ENCODE measurements around the gene LMNTD2. TPM values are rescaled to one million over a fixed set of nuclear protein-coding genes. Genes with fewer than 3 reads are reported as not detected.

The LMNTD2 gene
- total and polyA plus RNA-seq, 3 experiments from 2014 or later: 1.1 to 2.4 (median 1.2) TPM

- Histone ChIP-seq H3K27ac (ENCODE audit: low read depth, low read length) (no peak overlapping the region), H3K36me3 (ENCODE audit: insufficient read depth, low read length) (peaks cover 29% of the 10 kb centered on the region), H3K4me3 (ENCODE audit: low read length) (no peak overlapping the region), H3K27me3 (ENCODE audit: insufficient read depth, low read length, poor library complexity, severe bottlenecking) (no peaks in the 10 kb centered on the region), H3K9me3 (ENCODE audit: low read length) (no peaks in the 10 kb centered on the region), H3K4me1 (ENCODE audit: insufficient read depth, low read length) (no peaks in the 10 kb centered on the region)
- peak overlapping the region in 1 of 8 donors; percentile 41 for H3K27ac Mint-ChIP-seq
- H3K4me3 Mint-ChIP-seq: no peak overlapping the region
- H3K36me3 Mint-ChIP-seq: peaks cover 0 to 74% (median 9%) of the 10 kb centered on the region in 3 donors
- no peaks in the 10 kb centered on the region for H3K9me3 Mint-ChIP-seq
- H3K4me1 Mint-ChIP-seq: no peaks in the 10 kb centered on the region
- ChIA-PET CTCF (no interaction called here), POLR2A (interaction anchor here (0.8 kb wide), 1 partner anchor 29 kb away, joined by 5 read pairs; the partner anchor contains the start of gene PHRF1)
- H3K27me3 Mint-ChIP-seq: no peaks in the 10 kb centered on the region
- DNase-seq: no peak
Measured at GRCh38 chr11:605286-606129, 45.0 kb upstream of the LMNTD2 start.

DNA sequence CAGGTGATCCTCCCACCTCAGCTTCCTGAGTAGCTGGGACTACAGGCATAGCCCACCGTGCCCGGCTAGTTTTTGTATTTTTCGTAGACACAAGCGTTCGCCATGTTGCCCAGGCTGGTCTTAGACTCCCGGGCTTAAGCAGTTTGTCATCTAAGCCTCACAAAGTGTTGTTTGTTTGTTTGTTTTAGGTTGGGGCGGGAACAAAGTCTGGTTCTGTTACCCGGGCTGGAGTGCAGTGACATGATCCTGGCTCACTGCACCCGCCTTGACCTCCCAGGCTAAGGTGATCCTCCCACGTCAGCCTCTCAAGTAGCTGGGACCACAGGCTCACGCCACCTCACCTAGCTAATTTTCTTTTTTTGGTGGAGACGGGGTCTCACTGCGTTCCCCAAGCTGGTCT, 42.6 kb upstream of the LMNTD2 start:
- CTCF ChIA-PET: interaction anchor here (2.1 kb wide), 1 partner anchor 10 kb away, joined by 5 read pairs; no protein-coding TSS in a partner anchor
- POLR2A ChIA-PET: no interaction called here

GRCh38 chr11:601573-602245, 41.2 kb upstream of the LMNTD2 start:
- Histone ChIP-seq H3K27ac (ENCODE audit: low read depth, low read length) (no peak overlapping the region), H3K4me3 (ENCODE audit: low read length) (no peak overlapping the region), H3K9me3 (ENCODE audit: low read length) (no peaks in the 10 kb centered on the region), H3K27me3 (ENCODE audit: insufficient read depth, low read length, poor library complexity, severe bottlenecking) (no peaks in the 10 kb centered on the region), H3K36me3 (ENCODE audit: insufficient read depth, low read length) (peaks cover 32% of the 10 kb centered on the region), H3K4me1 (ENCODE audit: insufficient read depth, low read length) (no peaks in the 10 kb centered on the region)
- H3K36me3 Mint-ChIP-seq: peaks cover 0 to 72% (median 13%) of the 10 kb centered on the region in 3 donors
- peaks cover 0 to 6% (median 0%) of the 10 kb centered on the region in 3 donors for H3K4me1 Mint-ChIP-seq
- H3K27ac Mint-ChIP-seq: peak overlapping the region in 2 of 8 donors; percentile 46 to 72
- H3K9me3 Mint-ChIP-seq: no peaks in the 10 kb centered on the region
- H3K4me3 Mint-ChIP-seq: no peak overlapping the region
- H3K27me3 Mint-ChIP-seq: no peaks in the 10 kb centered on the region
- DNase-seq: no peak
- ChIA-PET POLR2A (interaction anchor here (0.6 to 1.4 kb wide), 2 partner anchors 14 to 17 kb away, joined by 4 read pairs; partner anchors contain the start of gene IRF7), CTCF (interaction anchor here (0.7 to 2.1 kb wide), 2 partner anchors 11 to 47 kb away, joined by 3 to 5 read pairs; no protein-coding TSS in a partner anchor)

More for the DNA sequence above, 42.6 kb upstream of the LMNTD2 start:
- Mint-ChIP-seq H3K36me3 (peaks cover 0 to 76% (median 15%) of the 10 kb centered on the region in 3 donors), H3K9me3 (no peaks in the 10 kb centered on the region), H3K4me3 (no peak overlapping the region), H3K4me1 (no peaks in the 10 kb centered on the region), H3K27ac (no peak overlapping the region), H3K27me3 (no peaks in the 10 kb centered on the region)
- Histone ChIP-seq H3K27ac (ENCODE audit: low read depth, low read length) (no peak overlapping the region), H3K36me3 (ENCODE audit: insufficient read depth, low read length) (peaks cover 35% of the 10 kb centered on the region), H3K4me3 (ENCODE audit: low read length) (no peak overlapping the region), H3K9me3 (ENCODE audit: low read length) (no peaks in the 10 kb centered on the region), H3K27me3 (ENCODE audit: insufficient read depth, low read length, poor library complexity, severe bottlenecking) (no peaks in the 10 kb centered on the region), H3K4me1 (ENCODE audit: insufficient read depth, low read length) (no peaks in the 10 kb centered on the region)
- no peak for DNase-seq

DNA sequence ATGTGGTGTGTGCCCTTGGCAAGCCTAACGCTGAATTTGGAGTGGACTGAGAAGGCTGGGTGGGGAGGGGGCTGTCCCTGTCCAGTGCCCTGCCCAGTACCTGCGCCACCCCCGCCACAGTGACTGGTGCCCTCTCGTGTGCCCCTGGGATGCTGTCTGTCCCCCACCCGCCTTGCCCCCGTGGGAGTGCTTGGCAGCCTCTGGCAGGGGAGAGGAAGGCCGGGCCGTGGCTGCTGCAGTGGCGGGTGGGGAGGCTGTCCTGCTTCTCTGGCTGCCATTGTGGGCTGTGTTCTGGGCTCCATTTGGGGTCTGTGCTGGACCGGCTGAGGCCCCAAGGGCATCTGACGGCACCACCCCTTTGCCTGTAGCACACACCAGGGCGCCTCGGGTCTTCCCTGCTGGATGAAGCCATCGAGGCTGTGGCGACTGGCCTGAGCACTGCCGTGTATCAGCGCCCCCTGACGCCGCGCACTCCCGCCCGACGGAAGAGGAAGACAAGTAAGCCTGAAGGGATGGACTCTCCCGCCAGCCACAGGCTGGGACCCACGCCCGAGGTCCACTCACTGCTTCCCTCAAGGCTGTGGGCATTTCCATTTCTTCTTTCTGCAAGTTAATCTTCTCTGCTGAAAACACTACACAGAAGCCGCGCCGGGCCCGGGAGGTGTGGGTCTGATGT, 37.6 kb upstream of the LMNTD2 start:
- Histone ChIP-seq H3K27ac (ENCODE audit: low read depth, low read length) (no peak overlapping the region), H3K9me3 (ENCODE audit: low read length) (no peaks in the 10 kb centered on the region), H3K4me1 (ENCODE audit: insufficient read depth, low read length) (no peaks in the 10 kb centered on the region), H3K4me3 (ENCODE audit: low read length) (no peak overlapping the region), H3K27me3 (ENCODE audit: insufficient read depth, low read length, poor library complexity, severe bottlenecking) (no peaks in the 10 kb centered on the region), H3K36me3 (ENCODE audit: insufficient read depth, low read length) (peaks cover 31% of the 10 kb centered on the region)
- Mint-ChIP-seq H3K4me1 (peaks cover 8 to 20% (median 9%) of the 10 kb centered on the region in 3 donors), H3K27me3 (no peaks in the 10 kb centered on the region), H3K9me3 (no peaks in the 10 kb centered on the region), H3K27ac (peak overlapping the region in 1 of 8 donors; percentile 69), H3K36me3 (peaks cover 0 to 77% (median 16%) of the 10 kb centered on the region in 3 donors), H3K4me3 (no peak overlapping the region)
- no peak for DNase-seq
- CTCF ChIA-PET: no interaction called here
- POLR2A ChIA-PET: no interaction called here

DNA sequence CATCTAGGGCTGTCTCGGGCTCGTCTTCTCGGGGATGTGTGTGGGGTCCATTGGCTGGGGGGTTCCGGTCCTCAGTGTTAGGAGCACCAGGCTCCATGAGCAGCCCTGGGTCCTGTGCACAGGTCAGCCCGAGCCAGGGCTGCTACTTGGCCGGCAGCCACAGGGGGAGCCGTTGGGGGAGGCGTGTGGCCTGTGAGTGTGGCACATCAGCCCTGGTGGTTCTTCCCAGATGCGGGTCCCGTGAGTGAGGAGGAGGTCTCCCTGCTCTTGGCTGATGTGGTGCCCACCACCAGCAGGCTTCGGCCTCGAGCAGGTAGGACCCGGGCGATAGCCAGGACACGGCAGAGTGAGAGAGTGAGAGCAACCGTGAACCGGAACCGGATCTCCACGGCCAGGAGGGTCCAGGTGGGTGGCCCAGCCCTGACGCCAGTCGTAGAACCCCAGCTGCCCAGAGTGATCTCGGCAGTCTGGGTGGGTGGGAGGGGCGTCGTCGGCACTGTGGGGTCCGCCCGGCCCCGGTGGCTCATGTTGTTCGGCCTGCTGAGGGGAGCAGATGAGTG, 36.7 kb upstream of the LMNTD2 start:
- Mint-ChIP-seq H3K4me3 (peak overlapping the region in 1 of 7 donors; percentile 32), H3K4me1 (peaks cover 8 to 20% (median 9%) of the 10 kb centered on the region in 3 donors), H3K27me3 (no peaks in the 10 kb centered on the region), H3K27ac (peak overlapping the region in 3 of 8 donors; percentile 29 to 93 (median 64)), H3K36me3 (peaks cover 0 to 81% (median 20%) of the 10 kb centered on the region in 3 donors), H3K9me3 (no peaks in the 10 kb centered on the region)
- Histone ChIP-seq H3K4me3 (ENCODE audit: low read length) (no peak overlapping the region), H3K9me3 (ENCODE audit: low read length) (no peaks in the 10 kb centered on the region), H3K36me3 (ENCODE audit: insufficient read depth, low read length) (peaks cover 38% of the 10 kb centered on the region), H3K27me3 (ENCODE audit: insufficient read depth, low read length, poor library complexity, severe bottlenecking) (no peaks in the 10 kb centered on the region), H3K27ac (ENCODE audit: low read depth, low read length) (no peak overlapping the region), H3K4me1 (ENCODE audit: insufficient read depth, low read length) (no peaks in the 10 kb centered on the region)
- ChIA-PET POLR2A (no interaction called here), CTCF (no interaction called here)
- no peak for DNase-seq

- H3K27me3 Mint-ChIP-seq: no peaks in the 10 kb centered on the region
- peak overlapping the region in 6 of 8 donors; percentile 34 to 80 (median 54) for H3K27ac Mint-ChIP-seq
- H3K9me3 Mint-ChIP-seq: no peaks in the 10 kb centered on the region
- H3K4me1 Mint-ChIP-seq: peaks cover 8 to 20% (median 9%) of the 10 kb centered on the region in 3 donors
- ChIA-PET POLR2A (no interaction called here), CTCF (no interaction called here)
- Histone ChIP-seq H3K27ac (ENCODE audit: low read depth, low read length) (no peak overlapping the region), H3K27me3 (ENCODE audit: insufficient read depth, low read length, poor library complexity, severe bottlenecking) (no peaks in the 10 kb centered on the region), H3K36me3 (ENCODE audit: insufficient read depth, low read length) (peaks cover 32% of the 10 kb centered on the region), H3K4me3 (ENCODE audit: low read length) (no peak overlapping the region), H3K4me1 (ENCODE audit: insufficient read depth, low read length) (no peaks in the 10 kb centered on the region), H3K9me3 (ENCODE audit: low read length) (no peaks in the 10 kb centered on the region)
- no peak for DNase-seq
- peaks cover 0 to 79% (median 18%) of the 10 kb centered on the region in 3 donors for H3K36me3 Mint-ChIP-seq
- peak overlapping the region in 1 of 7 donors; percentile 59 for H3K4me3 Mint-ChIP-seq
Measured at GRCh38 chr11:596374-596773, 35.8 kb upstream of the LMNTD2 start.

DNA sequence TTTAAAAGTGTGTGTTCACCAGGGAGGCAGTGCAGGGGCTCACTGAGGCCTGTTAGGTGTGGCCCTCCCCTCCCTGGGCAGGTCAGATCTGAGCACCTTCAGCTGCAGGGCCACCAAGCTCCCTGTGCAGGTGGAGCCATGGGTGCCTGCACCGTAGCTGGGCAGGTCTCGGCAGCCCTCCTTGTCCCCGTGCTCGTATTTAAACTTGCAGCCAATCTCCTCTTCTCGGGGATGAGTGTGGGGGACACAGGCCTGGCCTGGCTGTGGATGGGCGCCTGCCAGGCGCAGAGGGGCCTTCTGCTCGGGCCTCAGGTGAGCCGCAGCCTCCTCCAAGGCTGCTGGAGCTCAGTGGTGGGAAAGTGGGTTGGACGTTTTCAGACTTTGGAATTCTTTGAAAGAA, 34.9 kb upstream of the LMNTD2 start:
- CTCF ChIA-PET: no interaction called here
- H3K9me3 Mint-ChIP-seq: no peaks in the 10 kb centered on the region
- POLR2A ChIA-PET: no interaction called here
- no peak overlapping the region for H3K4me3 Mint-ChIP-seq
- H3K27me3 Mint-ChIP-seq: no peaks in the 10 kb centered on the region
- Histone ChIP-seq H3K27me3 (ENCODE audit: insufficient read depth, low read length, poor library complexity, severe bottlenecking) (no peaks in the 10 kb centered on the region), H3K4me3 (ENCODE audit: low read length) (no peak overlapping the region), H3K36me3 (ENCODE audit: insufficient read depth, low read length) (peaks cover 34% of the 10 kb centered on the region), H3K9me3 (ENCODE audit: low read length) (no peaks in the 10 kb centered on the region), H3K27ac (ENCODE audit: low read depth, low read length) (no peak overlapping the region), H3K4me1 (ENCODE audit: insufficient read depth, low read length) (no peaks in the 10 kb centered on the region)
- H3K4me1 Mint-ChIP-seq: peaks cover 8 to 20% (median 9%) of the 10 kb centered on the region in 3 donors
- DNase-seq: no peak
- H3K36me3 Mint-ChIP-seq: peaks cover 0 to 86% (median 17%) of the 10 kb centered on the region in 3 donors
- no peak overlapping the region for H3K27ac Mint-ChIP-seq
